ACHN (cell line): ENCODE data around the gene SYT8.

Source experiments
- DNase-seq: peaks from one replicate; pipeline ENCODE4 v3.0.0-alpha.2; 2015
- in situ Hi-C: cut with HindIII; loops from 2 replicates; pipeline ENCODE4 v1.10.0; 2017; ENCODE audit warnings: low sequenced_read_pairs, low pct_ligation_motif_present, low pct_unique_long_range_greater_than_20kb

SYT8 gene

GRCh38 chr11:1830004-1830321 lies 4.8 kb upstream of the SYT8 start:
- in situ Hi-C loops = no loop called here
- DNase-seq = no peak

GRCh38 chr11:1830322-1831223 lies 4.2 kb upstream of the SYT8 start:
- in situ Hi-C loops = no loop called here
- DNase-seq = peak; percentile 5

DNA sequence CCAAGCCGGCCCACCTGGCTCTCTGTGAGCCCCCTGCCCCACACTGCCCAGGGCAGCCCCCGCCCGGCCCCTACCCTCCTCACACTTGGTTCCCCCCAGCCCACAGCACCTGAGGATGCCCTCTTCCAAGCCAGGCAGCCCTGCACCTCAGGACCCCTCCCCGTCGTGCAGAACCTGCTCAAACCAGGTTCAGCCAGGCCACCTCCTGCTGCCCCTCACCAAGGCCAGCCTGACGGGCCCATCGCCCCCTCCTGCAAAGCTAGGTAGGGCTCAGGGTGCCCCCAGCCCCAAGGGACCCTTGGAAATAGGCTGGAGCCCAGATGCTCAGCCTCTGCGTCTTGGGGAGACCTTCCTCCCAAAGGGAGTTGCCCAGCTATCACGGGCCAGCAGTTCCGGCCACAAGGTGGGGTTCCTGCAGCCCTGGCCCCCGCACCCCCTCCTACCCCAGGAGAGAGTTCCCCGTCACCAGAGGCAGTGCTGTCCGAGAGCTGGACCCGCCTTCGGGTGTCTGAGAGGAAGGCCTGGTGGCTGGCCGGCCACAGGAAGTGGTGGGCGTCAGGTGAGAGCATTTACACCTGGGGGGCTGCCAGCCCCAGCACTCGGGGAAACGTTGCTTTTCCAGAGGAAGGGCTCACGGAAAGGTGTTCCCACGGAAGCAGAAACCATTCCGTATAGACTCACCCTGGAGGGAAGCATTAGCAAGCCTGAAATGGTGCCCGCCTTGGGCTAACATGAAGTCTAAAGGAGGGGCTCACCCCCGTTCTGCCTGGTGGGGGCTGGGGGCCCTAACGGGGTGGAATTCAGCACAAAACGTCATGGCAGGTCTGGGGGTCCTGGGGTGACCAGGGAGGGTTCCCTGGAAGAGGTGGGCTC lies 3.2 kb upstream of the SYT8 start:
- in situ Hi-C loops = no loop called here

DNA sequence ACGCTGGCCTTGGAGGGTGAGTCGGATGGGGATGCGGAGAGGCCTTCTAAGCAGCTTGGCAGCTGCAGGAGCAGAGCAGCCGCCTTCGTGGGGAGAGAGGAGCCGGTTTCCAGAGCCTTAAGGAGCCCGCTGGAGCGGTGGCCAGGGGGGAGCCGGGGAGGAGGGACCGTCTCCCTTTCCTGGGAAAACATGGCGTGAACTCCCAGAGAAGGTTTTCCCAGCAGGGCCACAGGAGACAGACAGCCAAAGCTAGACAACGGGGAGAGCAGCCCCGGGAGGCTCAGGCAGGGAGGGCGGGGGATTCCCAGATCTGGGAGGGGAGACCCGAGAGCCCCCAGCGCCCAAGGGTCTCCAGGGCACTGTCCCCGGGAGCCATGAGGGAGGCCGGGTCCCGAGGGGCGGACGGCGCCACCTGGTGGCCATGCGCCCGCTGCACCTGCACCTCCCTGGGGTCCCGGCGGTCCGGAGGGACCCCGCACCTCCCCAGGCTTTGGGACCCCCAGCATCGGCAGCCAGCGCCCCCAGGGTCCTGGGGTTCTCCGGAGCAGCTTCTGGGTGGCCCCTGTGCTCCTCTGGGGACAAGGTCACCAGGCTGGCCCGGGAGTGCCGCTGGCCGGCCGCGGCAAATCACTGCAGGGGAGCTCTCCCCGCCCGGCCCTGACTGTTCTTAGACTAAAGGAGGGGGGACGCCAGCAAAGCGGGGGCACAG lies 2.4 kb upstream of the SYT8 start:
- DNase-seq = peak; percentile 19

More for the DNA sequence above, 3.2 kb upstream of the SYT8 start:
- no peak for DNase-seq

DNA sequence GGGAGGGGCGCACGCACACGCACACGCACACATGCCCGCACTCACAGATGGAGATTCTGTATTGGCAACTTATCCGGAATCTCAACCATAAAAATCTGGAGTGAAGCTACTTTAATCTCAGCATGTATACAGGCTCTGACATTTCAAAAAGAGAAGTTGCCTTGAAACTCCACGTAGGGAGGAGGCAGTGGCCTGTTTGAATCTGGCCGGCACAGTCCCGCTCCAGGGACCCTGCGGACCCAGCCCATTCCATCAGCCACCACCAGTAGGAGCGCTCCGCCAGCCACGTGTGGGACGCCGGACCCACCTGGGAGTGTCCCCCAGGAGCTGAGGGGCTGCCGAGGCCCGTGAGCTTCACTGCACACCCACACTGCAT lies 1.9 kb upstream of the SYT8 start:
- in situ Hi-C loops = no loop called here
- DNase-seq = no peak

More for the DNA sequence above, 2.4 kb upstream of the SYT8 start:
- in situ Hi-C loops = no loop called here

- DNase-seq = no peak
- in situ Hi-C loops = no loop called here
Measured at GRCh38 chr11:1834062-1834610, 654 bp upstream of the SYT8 start.

GRCh38 chr11:1835671-1836010 lies 851 bp downstream of the SYT8 start:
- in situ Hi-C loops = no loop called here
- no peak for DNase-seq

DNA sequence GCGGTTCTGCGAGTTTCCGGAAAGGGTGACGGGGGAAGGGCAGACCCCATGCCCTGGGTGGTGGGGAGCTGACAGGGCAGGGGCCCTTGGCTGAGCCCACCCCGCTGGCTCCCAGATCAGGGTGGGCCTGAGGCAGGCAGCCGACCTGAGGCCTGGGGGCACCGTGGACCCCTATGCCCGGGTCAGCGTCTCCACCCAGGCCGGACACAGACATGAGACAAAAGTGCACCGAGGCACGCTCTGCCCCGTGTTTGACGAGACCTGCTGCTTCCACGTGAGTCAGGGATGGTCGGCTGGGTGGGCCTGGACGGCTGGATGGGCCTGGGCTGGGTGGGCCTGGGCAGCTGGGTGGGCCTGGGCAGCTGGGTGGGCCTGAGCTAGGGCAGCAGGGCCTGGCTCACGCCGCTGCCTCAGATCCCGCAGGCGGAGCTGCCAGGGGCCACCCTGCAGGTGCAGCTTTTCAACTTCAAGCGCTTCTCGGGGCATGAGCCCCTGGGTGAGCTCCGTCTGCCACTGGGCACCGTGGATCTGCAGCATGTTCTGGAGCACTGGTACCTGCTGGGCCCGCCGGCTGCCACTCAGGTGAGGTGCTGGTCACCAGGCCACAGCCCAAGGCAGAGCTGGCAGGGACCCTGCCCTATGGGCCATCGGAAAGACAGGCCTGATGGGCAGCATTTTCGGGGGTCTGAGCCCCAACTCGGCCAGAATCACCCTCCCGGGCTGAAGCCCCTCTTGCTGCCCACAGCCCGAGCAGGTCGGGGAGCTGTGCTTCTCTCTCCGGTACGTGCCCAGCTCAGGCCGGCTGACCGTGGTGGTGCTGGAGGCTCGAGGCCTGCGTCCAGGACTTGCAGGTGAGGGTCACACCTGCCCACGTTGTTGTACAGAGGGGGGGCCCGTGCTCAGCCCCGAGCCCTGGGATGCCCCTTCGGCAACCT lies 1.5 kb downstream of the SYT8 start:
- in situ Hi-C loops = no loop called here

DNA sequence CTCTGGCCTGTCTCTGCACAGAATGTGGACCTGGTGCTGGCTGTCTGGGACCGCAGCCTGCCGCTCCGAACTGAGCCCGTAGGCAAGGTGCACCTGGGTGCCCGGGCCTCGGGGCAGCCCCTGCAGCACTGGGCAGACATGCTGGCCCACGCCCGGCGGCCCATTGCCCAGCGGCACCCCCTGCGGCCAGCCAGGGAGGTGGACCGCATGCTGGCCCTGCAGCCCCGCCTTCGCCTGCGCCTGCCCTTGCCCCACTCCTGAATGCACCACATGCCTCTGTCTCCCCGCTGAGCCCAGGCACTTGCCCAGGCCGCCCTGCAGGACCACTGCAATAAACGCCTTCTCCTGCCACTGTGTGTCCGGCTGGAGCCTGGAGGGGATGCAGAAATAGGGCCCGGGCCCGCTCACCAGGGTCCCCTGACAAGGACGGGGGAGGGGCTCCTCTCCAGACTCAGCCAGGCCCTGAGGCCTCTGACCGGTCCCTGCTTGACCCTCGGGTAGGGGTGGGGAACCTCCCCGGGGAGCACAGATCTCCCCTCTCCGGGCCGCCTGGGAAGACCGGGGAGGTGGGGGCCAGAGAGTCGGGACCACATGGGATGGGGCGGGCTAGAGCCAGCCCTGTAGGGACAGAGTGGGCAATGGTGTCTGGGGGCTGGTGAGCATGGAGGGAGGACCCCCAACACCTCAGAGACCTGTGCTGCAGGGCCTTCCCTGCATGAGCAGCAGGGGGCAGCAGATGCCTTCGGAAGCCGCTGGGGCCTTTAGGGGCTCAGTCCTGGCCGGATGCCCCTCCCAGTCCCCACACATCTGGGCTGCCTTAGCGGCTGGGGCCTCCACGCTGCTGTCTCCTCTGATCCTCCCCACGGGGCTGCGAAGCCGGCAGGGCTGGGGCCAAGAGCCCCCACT lies 2.6 kb downstream of the SYT8 start:
- peak; percentile 39 for DNase-seq
- in situ Hi-C loops = no loop called here

More for the DNA sequence above, 1.5 kb downstream of the SYT8 start:
- DNase-seq = no peak

- in situ Hi-C loops = no loop called here
- no peak for DNase-seq
Measured at GRCh38 chr11:1838077-1838425, 3.3 kb downstream of the SYT8 start.

GRCh38 chr11:1838426-1839144 lies 3.8 kb downstream of the SYT8 start, which contains the start of gene TNNI2:
TSS of gene TNNI2 (plus strand) at chr11:1838981. CDS start at chr11:1839697, 716 bp downstream.
- no peak for DNase-seq
- in situ Hi-C loops = no loop called here

DNA sequence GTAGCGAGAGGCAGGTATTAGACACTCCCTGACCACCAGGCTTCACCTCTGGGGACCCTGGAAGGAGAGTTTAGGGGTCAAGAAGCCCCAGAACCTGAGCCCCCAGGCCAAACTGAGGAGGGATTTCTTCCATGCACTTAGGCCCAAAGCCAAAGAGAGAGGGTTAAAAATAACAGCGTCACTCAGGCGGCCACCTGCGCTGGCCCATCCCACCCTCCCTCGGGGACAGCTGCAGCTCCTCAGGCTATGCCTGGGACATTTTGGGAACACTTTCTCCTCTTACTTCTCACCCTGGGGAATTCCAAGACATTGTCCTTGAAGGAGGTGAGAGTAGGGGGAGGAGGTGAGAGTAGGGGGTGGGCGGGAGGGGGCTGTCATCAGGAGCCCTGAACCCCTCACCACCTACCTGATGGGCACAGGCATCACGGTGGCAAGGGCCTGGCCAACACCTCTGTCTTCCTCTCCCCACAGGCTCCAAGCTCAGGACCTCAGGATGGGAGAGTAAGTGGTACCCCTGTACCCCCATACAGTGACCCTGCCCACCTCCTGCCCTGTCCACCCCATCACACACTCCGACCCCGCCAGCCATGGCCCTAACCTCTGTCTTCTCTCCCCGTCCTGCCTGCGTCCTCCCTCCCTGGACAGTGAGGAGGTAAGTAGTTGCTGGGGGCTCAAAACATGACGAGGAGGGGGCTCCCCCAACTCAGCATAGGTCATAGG lies 4.6 kb downstream of the SYT8 start:
- DNase-seq = no peak
- in situ Hi-C loops = no loop called here

DNA sequence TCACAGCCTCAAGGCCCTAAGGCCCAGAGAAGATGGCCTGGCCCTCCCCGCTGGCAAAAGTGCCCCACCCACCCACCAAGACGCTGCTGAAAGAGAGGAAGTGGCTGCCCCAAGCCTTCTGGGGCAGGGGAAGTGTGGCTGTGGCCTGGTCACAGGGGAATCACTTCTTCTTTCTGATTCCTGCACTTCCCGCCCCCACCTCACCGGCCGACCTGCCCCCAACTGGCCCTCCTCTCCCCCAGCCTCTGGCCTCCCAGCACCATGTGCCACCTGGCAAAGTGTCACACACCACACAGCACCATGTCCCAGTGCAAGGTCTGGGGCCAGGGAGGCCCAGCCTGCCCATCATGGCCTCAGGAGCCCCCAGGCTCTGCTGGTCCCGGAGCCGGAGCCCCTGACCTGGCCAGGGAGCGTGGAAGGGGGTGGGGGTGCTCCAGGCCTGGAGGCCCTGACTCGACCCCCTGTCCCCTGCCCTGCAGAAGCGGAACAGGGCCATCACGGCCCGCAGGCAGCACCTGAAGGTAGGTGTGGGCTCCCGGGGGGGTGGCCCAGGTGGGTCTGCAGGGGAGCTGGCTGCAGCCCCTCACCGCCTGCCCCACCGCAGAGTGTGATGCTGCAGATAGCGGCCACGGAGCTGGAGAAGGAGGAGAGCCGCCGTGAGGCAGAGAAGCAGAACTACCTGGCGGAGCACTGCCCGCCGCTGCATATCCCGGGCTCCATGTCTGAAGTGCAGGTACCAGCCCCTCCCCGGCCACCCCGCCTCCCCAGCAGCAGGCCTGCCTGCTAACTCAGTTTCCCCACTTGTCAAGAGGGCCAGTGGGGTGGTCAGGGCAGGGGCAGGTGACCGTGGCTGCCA lies 5.4 kb downstream of the SYT8 start:
- in situ Hi-C loops = no loop called here
- DNase-seq = no peak

DNA sequence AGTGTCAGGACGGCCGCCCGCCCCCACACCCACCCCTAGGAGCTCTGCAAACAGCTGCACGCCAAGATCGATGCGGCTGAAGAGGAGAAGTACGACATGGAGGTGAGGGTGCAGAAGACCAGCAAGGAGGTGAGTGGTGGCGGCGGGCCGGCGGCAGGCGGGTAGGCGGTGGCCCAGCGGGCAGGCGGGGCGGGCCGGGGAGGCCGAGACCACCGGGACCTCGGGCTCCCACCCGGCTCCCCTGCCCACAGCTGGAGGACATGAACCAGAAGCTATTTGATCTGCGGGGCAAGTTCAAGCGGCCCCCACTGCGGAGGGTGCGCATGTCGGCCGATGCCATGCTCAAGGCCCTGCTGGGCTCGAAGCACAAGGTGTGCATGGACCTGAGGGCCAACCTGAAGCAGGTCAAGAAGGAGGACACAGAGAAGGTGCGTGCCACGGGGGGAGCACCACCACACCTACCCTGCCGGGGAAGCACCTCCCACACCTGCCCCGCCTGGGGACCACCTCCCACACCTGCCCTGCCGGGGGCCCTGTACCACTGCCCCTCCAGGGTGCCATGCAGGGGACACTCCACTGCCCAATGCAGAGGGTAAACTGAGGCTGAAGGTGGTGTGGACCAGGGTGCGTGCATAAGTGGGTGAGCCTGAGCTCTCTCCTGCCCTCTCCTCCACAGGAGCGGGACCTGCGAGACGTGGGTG lies 6.1 kb downstream of the SYT8 start:
- no peak for DNase-seq
- in situ Hi-C loops = no loop called here
